ENCODE measurements around the gene IMMP2L.

DNA sequence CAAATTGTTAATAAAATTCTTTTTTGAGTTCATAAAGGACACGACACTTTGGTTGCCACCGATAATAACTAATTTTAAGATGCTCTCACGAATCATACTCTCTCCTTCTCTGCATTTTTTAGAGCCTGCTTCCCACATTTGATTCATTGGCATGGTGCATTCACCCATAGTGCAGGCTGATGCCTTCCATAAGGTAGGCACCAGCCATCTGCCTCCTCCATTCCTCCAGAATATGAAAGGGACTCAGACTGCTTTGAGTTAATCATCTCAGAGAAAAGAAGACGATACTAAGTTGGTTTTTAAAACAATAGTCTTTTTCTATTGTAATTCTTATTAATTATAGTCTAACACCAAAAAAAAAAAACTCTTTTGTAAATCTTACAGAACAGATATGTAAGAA is 505.2 kb downstream of the IMMP2L start:
- TF ChIP-seq E2F6 (IDR thresholded peaks at IDR 0.05) = no peak
- TF ChIP-seq POLR2A (IDR thresholded peaks at IDR 0.05; ENCODE audit: control extremely low read depth in 1 of 2, low read depth in 2 of 2, low read length in 2 of 2) = no peak
- TF ChIP-seq RFX5 (IDR thresholded peaks at IDR 0.05; ENCODE audit: borderline replicate concordance, low read depth, low read length) = no peak
- no peak for TF ChIP-seq CTCF (IDR thresholded peaks at IDR 0.05; ENCODE audit: control extremely low read depth in 1 of 3, insufficient read depth in 1 of 3, low read depth in 1 of 3, low read length in 3 of 3)
- no peak for TF ChIP-seq EZH2 (IDR thresholded peaks at IDR 0.05; ENCODE audit: low read depth, low read length, severe bottlenecking)
- TF ChIP-seq USF2 (IDR thresholded peaks at IDR 0.05; ENCODE audit: low read length) = no peak
- TF ChIP-seq CHD2 (IDR thresholded peaks at IDR 0.05; ENCODE audit: low read length) = no peak
- no peak for TF ChIP-seq ASH2L (IDR thresholded peaks at IDR 0.05; ENCODE audit: low read length)
- TF ChIP-seq RXRA (IDR thresholded peaks at IDR 0.05; ENCODE audit: insufficient read depth, low read depth, low read length) = no peak
- no peak for TF ChIP-seq YY1 (IDR thresholded peaks at IDR 0.05; ENCODE audit: low read depth, low read length)
- TF ChIP-seq RAD21 (IDR thresholded peaks at IDR 0.05 in 1 of 2, conservative IDR thresholded peaks at IDR 0.05 in 1 of 2; ENCODE audit: low read depth in 2 of 2, low read length in 2 of 2) = no peak
- TF ChIP-seq TAF1 (IDR thresholded peaks at IDR 0.05; ENCODE audit: low read depth, low read length) = no peak

Measured in H1 (cell line).